K562 (cell line): Measurements from ENCODE around the gene TLR6. TPM values are rescaled to one million over a fixed set of nuclear protein-coding genes. Genes with fewer than 3 reads are reported as not detected.

Experiments used
- ARID1B ChIP-seq: fragments of 450-650 bp; IDR thresholded peaks from 2 replicates; pipeline ENCODE4 v1.6.1; 2016; ENCODE audit warnings: antibody characterized with exemption, mild to moderate bottlenecking, inconsistent platforms
- ATF7 ChIP-seq: fragments of 450-650 bp; IDR thresholded peaks from 2 replicates; pipeline ENCODE4 v1.7.1; 2014; ENCODE audit warnings: mild to moderate bottlenecking, moderate library complexity
- CTBP1 ChIP-seq: fragments of 450-650 bp; IDR thresholded peaks from 2 replicates; pipeline ENCODE4 v1.6.1; 2016; ENCODE audit warnings: borderline replicate concordance
- GABPB1 ChIP-seq: sonication (generic); formaldehyde crosslinking; IDR thresholded peaks from 2 replicates; pipeline ENCODE4 v1.8.0; 2022; ENCODE audit warnings: mild to moderate bottlenecking, missing genetic modification reagents
- KAT7 ChIP-seq: sonication (generic); formaldehyde crosslinking; IDR thresholded peaks from 2 replicates; pipeline ENCODE4 v1.8.0; 2022; ENCODE audit warnings: missing genetic modification reagents, mild to moderate bottlenecking, borderline replicate concordance
- MAZ ChIP-seq, 2 experiments: fragments of 450-650 bp in 1 of 2; sonication (generic) in 1 of 2; formaldehyde crosslinking; IDR thresholded peaks in 1 of 2; conservative IDR thresholded peaks in 1 of 2; 2 replicates each; pipeline versions ENCODE4 v1.4.0 to v1.5.0; 2020; ENCODE audit warnings: mild to moderate bottlenecking in 1 of 2, missing genetic modification reagents in 1 of 2
- NR2C2 ChIP-seq, 2 experiments: fragments of 200-800 bp in 1 of 2; sonication (Bioruptor generic) in 1 of 2; sonication (generic) in 1 of 2; formaldehyde crosslinking in 1 of 2; IDR thresholded peaks; 2 replicates each; pipeline versions ENCODE4 v1.6.1 to v1.8.0; 2016 to 2022; ENCODE audit warnings: mild to moderate bottlenecking in 1 of 2, missing compliant biosample characterization in 1 of 2, missing genetic modification characterization in 1 of 2, missing genetic modification reagents in 1 of 2
- RHOXF2B ChIP-seq: fragments of 250-450 bp; sonication (Bioruptor Pico); conservative IDR thresholded peaks from 2 replicates; pipeline ENCODE4 v1.5.1; 2021
- RNF2 ChIP-seq: sonication (generic); IDR thresholded peaks from 2 replicates; pipeline ENCODE4 v1.6.1; 2016
- polyA plus RNA-seq, 8 experiments: library from polyadenylated mRNA; depleted of rRNA in 4 of 8; stranded (reverse) in 5 of 8; unstranded in 3 of 8; fragments of >200 nt; fragmentation: Nextera tagmentation in 2 of 8; fragmentation: Illumina TruSeq in 1 of 8; extraction: Ambion mirVana in 2 of 8; extraction: Trizol in 1 of 8; gene quantifications; 2 replicates each; pipeline versions ENCODE4 v1.2.1 to v1.2.3, GENCODE V29; 2011 to 2014; ENCODE audit warnings: inconsistent platforms in 1 of 8, missing spikeins in 1 of 8
- total RNA-seq, 7 experiments: library from RNA; depleted of rRNA in 6 of 7; stranded (reverse); fragments of >200 nt in 6 of 7; fragmentation: Illumina TruSeq in 2 of 7; extraction: Trizol in 2 of 7; gene quantifications; 2 replicates each; pipeline versions ENCODE4 v1.2.1 to v1.2.3, GENCODE V29; 2011 to 2021; ENCODE audit warnings: low replicate concordance in 1 of 7
- TF ChIP-seq, protein P1 (sequence below): fragments of 450-650 bp; IDR thresholded peaks from 2 replicates; pipeline ENCODE4 v1.6.1; 2017; ENCODE audit warnings: antibody characterized with exemption, mild to moderate bottlenecking
- TF ChIP-seq, protein P2 (sequence below), 2 experiments: fragments of 450-650 bp; IDR thresholded peaks; 2 replicates each; pipeline ENCODE4 v1.6.1; 2018; ENCODE audit warnings: mild to moderate bottlenecking in 2 of 2, low read depth in 1 of 2; ENCODE audit not compliant: partially characterized antibody in 2 of 2
- TF ChIP-seq, protein P3 (sequence below): fragments of 250-450 bp; sonication (Bioruptor Pico); IDR thresholded peaks from 2 replicates; pipeline ENCODE4 v1.5.0; 2020; ENCODE audit warnings: mild to moderate bottlenecking, borderline replicate concordance
- TF ChIP-seq, protein P4 (sequence below): sonication (generic); formaldehyde crosslinking; IDR thresholded peaks from 2 replicates; pipeline ENCODE4 v1.8.1; 2022; ENCODE audit warnings: missing genetic modification reagents

Gene TLR6
- total and polyA plus RNA-seq, 9 of the 15 experiments (the other 6 are each of a cell fraction or from before 2014, with no cell fraction given): 0.08 to 1.9 (median 0.91) TPM

DNA sequence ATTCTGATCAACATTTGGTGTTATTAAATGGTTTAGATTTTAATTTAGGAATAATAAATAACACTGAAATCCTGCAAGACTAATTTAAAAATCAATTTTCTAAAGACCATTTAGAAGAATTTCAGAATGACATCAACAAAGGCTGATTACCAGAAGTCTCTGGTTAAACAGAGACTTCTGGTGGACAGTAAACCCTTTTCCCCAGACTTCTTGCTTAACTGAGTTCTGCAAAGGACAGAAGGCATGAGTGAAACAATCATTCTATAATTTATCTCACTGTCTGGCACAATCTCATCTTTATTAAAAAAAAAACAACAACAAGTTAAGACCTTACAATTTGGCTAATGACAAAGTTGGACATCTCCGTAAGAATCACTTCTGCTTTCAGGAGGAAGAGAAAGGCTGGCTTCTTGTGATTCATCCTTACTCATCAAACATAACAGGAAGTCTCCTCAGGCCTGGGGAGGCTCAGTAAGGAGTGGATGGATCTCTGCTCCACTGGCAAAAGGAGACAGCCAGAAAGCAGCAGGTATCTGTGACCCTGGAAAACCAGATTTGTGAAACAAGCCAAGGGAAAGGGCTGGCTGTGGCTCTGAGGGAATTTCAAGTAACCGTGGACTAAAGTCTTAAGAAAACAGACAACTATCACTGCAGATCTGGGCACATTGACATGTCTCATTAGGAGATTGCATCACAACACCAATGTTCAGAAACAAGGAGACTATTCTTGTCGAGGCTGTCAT is 908 bp upstream of the TLR6 start (continued):
- TF ChIP-seq KAT7 (CRISPR knock-in tag) (no peak), CTBP1 (peak; percentile 86), MAZ (CRISPR knock-in tag; conservative IDR thresholded peaks at IDR 0.05 in 1 of 2, IDR thresholded peaks at IDR 0.05 in 1 of 2) (peak in 1 of 2 experiments; percentile 54; a peak in 1 of 4 replicates), ARID1B (peak; percentile 84), RHOXF2B (CRISPR knock-in tag) (no peak), ATF7 (peak; percentile 28; the same call in 1 of the 2 replicates), NR2C2 (CRISPR knock-in tag; IDR thresholded peaks at IDR 0.05) (no peak), NR2C2 (tag; IDR thresholded peaks at IDR 0.05) (peak; percentile 38; the same call in 1 of the 2 replicates), GABPB1 (CRISPR knock-in tag) (0 out of 2 replicates have a peak, but pooled peaks have one; percentile 25), RNF2 (no peak)
- TF ChIP-seq, protein P1, sequence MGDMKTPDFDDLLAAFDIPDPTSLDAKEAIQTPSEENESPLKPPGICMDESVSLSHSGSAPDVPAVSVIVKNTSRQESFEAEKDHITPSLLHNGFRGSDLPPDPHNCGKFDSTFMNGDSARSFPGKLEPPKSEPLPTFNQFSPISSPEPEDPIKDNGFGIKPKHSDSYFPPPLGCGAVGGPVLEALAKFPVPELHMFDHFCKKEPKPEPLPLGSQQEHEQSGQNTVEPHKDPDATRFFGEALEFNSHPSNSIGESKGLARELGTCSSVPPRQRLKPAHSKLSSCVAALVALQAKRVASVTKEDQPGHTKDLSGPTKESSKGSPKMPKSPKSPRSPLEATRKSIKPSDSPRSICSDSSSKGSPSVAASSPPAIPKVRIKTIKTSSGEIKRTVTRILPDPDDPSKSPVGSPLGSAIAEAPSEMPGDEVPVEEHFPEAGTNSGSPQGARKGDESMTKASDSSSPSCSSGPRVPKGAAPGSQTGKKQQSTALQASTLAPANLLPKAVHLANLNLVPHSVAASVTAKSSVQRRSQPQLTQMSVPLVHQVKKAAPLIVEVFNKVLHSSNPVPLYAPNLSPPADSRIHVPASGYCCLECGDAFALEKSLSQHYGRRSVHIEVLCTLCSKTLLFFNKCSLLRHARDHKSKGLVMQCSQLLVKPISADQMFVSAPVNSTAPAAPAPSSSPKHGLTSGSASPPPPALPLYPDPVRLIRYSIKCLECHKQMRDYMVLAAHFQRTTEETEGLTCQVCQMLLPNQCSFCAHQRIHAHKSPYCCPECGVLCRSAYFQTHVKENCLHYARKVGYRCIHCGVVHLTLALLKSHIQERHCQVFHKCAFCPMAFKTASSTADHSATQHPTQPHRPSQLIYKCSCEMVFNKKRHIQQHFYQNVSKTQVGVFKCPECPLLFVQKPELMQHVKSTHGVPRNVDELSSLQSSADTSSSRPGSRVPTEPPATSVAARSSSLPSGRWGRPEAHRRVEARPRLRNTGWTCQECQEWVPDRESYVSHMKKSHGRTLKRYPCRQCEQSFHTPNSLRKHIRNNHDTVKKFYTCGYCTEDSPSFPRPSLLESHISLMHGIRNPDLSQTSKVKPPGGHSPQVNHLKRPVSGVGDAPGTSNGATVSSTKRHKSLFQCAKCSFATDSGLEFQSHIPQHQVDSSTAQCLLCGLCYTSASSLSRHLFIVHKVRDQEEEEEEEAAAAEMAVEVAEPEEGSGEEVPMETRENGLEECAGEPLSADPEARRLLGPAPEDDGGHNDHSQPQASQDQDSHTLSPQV: 0 out of 2 replicates have a peak, but pooled peaks have one; percentile 35
- TF ChIP-seq, protein P2, sequence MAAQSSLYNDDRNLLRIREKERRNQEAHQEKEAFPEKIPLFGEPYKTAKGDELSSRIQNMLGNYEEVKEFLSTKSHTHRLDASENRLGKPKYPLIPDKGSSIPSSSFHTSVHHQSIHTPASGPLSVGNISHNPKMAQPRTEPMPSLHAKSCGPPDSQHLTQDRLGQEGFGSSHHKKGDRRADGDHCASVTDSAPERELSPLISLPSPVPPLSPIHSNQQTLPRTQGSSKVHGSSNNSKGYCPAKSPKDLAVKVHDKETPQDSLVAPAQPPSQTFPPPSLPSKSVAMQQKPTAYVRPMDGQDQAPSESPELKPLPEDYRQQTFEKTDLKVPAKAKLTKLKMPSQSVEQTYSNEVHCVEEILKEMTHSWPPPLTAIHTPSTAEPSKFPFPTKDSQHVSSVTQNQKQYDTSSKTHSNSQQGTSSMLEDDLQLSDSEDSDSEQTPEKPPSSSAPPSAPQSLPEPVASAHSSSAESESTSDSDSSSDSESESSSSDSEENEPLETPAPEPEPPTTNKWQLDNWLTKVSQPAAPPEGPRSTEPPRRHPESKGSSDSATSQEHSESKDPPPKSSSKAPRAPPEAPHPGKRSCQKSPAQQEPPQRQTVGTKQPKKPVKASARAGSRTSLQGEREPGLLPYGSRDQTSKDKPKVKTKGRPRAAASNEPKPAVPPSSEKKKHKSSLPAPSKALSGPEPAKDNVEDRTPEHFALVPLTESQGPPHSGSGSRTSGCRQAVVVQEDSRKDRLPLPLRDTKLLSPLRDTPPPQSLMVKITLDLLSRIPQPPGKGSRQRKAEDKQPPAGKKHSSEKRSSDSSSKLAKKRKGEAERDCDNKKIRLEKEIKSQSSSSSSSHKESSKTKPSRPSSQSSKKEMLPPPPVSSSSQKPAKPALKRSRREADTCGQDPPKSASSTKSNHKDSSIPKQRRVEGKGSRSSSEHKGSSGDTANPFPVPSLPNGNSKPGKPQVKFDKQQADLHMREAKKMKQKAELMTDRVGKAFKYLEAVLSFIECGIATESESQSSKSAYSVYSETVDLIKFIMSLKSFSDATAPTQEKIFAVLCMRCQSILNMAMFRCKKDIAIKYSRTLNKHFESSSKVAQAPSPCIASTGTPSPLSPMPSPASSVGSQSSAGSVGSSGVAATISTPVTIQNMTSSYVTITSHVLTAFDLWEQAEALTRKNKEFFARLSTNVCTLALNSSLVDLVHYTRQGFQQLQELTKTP (IDR thresholded peaks at IDR 0.05; ENCODE audit: low read depth in 1 of 2, partially characterized antibody in 2 of 2): peak in 1 of 2 experiments; percentile 29
- TF ChIP-seq, protein P3, sequence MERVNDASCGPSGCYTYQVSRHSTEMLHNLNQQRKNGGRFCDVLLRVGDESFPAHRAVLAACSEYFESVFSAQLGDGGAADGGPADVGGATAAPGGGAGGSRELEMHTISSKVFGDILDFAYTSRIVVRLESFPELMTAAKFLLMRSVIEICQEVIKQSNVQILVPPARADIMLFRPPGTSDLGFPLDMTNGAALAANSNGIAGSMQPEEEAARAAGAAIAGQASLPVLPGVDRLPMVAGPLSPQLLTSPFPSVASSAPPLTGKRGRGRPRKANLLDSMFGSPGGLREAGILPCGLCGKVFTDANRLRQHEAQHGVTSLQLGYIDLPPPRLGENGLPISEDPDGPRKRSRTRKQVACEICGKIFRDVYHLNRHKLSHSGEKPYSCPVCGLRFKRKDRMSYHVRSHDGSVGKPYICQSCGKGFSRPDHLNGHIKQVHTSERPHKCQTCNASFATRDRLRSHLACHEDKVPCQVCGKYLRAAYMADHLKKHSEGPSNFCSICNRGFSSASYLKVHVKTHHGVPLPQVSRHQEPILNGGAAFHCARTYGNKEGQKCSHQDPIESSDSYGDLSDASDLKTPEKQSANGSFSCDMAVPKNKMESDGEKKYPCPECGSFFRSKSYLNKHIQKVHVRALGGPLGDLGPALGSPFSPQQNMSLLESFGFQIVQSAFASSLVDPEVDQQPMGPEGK (CRISPR knock-in tag): no peak
- TF ChIP-seq, protein P4, sequence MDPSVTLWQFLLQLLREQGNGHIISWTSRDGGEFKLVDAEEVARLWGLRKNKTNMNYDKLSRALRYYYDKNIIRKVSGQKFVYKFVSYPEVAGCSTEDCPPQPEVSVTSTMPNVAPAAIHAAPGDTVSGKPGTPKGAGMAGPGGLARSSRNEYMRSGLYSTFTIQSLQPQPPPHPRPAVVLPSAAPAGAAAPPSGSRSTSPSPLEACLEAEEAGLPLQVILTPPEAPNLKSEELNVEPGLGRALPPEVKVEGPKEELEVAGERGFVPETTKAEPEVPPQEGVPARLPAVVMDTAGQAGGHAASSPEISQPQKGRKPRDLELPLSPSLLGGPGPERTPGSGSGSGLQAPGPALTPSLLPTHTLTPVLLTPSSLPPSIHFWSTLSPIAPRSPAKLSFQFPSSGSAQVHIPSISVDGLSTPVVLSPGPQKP: no peak
